Activated CD8-positive, alpha-beta T cell treated with anti-CD3 and anti-CD28 coated beads, Interleukin-2, amount 10 ng/mL, durations not matched to agents 7 days and 5 days (primary cell): ENCODE results near the gene ZEB2. TPM values are rescaled to one million over a fixed set of nuclear protein-coding genes. Genes with fewer than 3 reads are reported as not detected.

Experiments
- ATAC-seq: fragments of 150-1000 bp; cut with Tn5 transposase; one replicate; pipeline ENCODE4 v1.10.0; 2021; ENCODE audit warnings: moderate library complexity
- CTCF ChIA-PET: fragments of 350-600 bp; sonication (Branson Sonifier 250); formaldehyde crosslinking; loops from one replicate; lab custom pipeline; 2021; ENCODE audit warnings: antibody characterized with exemption; lab: Charles Lee
- POLR2A ChIA-PET: fragments of 350-600 bp; sonication (Branson Sonifier 250); formaldehyde crosslinking; loops from one replicate; lab custom pipeline; 2021; ENCODE audit warnings: antibody characterized with exemption; lab: Charles Lee
- DNase-seq: peaks from one replicate; pipeline ENCODE4 v3.0.0-alpha.2; 2020
- H3K27ac Mint-ChIP-seq: one replicate; pipeline ENCODE4 v1.8.0; 2021; ENCODE audit warnings: mild to moderate bottlenecking, mixed read lengths
- H3K27me3 Mint-ChIP-seq: one replicate; pipeline ENCODE4 v1.8.0; 2021; ENCODE audit warnings: low read depth, mixed read lengths
- H3K36me3 Mint-ChIP-seq: one replicate; pipeline ENCODE4 v1.8.0; 2021; ENCODE audit warnings: low read depth, mixed read lengths
- H3K4me1 Mint-ChIP-seq: one replicate; pipeline ENCODE4 v1.8.0; 2021; ENCODE audit warnings: low read depth, mixed read lengths
- H3K4me3 Mint-ChIP-seq: one replicate; pipeline ENCODE4 v1.8.0; 2021; ENCODE audit warnings: mild to moderate bottlenecking, mixed read lengths
- H3K9me3 Mint-ChIP-seq: one replicate; pipeline ENCODE4 v1.8.0; 2022; ENCODE audit warnings: mixed read lengths; ENCODE audit not compliant: insufficient read depth
- total RNA-seq, 2 experiments: library from RNA; stranded (reverse); gene quantifications; one replicate each; pipeline ENCODE4 v1.2.3, GENCODE V29; 2021

ZEB2 gene
- total RNA-seq, 2 experiments from 2014 or later: 4.0 to 5.7 TPM

GRCh38 chr2:144379851-144380311, 140.0 kb downstream of the ZEB2 start:
- H3K27ac Mint-ChIP-seq: no peak overlapping the region
- H3K4me1 Mint-ChIP-seq: peaks cover 25% of the 10 kb centered on the region
- peaks cover 1% of the 10 kb centered on the region for H3K36me3 Mint-ChIP-seq
- CTCF ChIA-PET: no interaction called here
- H3K9me3 Mint-ChIP-seq: no peaks in the 10 kb centered on the region
- no peak for DNase-seq
- no peak overlapping the region for H3K4me3 Mint-ChIP-seq
- POLR2A ChIA-PET: no interaction called here
- H3K27me3 Mint-ChIP-seq: peaks cover 17% of the 10 kb centered on the region
- ATAC-seq: no peak

GRCh38 chr2:144378551-144378950, 141.4 kb downstream of the ZEB2 start:
- ATAC-seq (no peak), DNase-seq (no peak)
- Mint-ChIP-seq H3K36me3 (peaks cover 1% of the 10 kb centered on the region), H3K9me3 (no peaks in the 10 kb centered on the region), H3K27me3 (peaks cover 14% of the 10 kb centered on the region), H3K4me1 (peaks cover 20% of the 10 kb centered on the region), H3K27ac (no peak overlapping the region), H3K4me3 (no peak overlapping the region)
- ChIA-PET POLR2A (no interaction called here), CTCF (no interaction called here)

- no peaks in the 10 kb centered on the region for H3K9me3 Mint-ChIP-seq
- H3K36me3 Mint-ChIP-seq: peaks cover 1% of the 10 kb centered on the region
- H3K4me1 Mint-ChIP-seq: peaks cover 15% of the 10 kb centered on the region
- ChIA-PET CTCF (no interaction called here), POLR2A (no interaction called here)
- peaks cover 14% of the 10 kb centered on the region for H3K27me3 Mint-ChIP-seq
- no peak for ATAC-seq
- no peak for DNase-seq
- H3K27ac Mint-ChIP-seq: no peak overlapping the region
- H3K4me3 Mint-ChIP-seq: no peak overlapping the region
Measured at GRCh38 chr2:144377914-144378313, 142.0 kb downstream of the ZEB2 start.

GRCh38 chr2:144376926-144377325, 143.0 kb downstream of the ZEB2 start:
- no peak for DNase-seq
- no peak for ATAC-seq
- Mint-ChIP-seq H3K36me3 (peaks cover 1% of the 10 kb centered on the region), H3K9me3 (no peaks in the 10 kb centered on the region), H3K27me3 (peaks cover 14% of the 10 kb centered on the region), H3K4me1 (peaks cover 7% of the 10 kb centered on the region), H3K4me3 (no peak overlapping the region), H3K27ac (no peak overlapping the region)
- ChIA-PET POLR2A (no interaction called here), CTCF (no interaction called here)

GRCh38 chr2:144376460-144376859, 143.5 kb downstream of the ZEB2 start:
- ATAC-seq (no peak), DNase-seq (no peak)
- ChIA-PET CTCF (no interaction called here), POLR2A (no interaction called here)
- H3K4me1 Mint-ChIP-seq: peaks cover 2% of the 10 kb centered on the region
- H3K36me3 Mint-ChIP-seq: peaks cover 1% of the 10 kb centered on the region
- no peak overlapping the region for H3K27ac Mint-ChIP-seq
- peaks cover 14% of the 10 kb centered on the region for H3K27me3 Mint-ChIP-seq
- no peaks in the 10 kb centered on the region for H3K9me3 Mint-ChIP-seq
- H3K4me3 Mint-ChIP-seq: no peak overlapping the region

GRCh38 chr2:144374163-144374661, 145.7 kb downstream of the ZEB2 start:
- H3K27me3 Mint-ChIP-seq: peaks cover 9% of the 10 kb centered on the region
- H3K27ac Mint-ChIP-seq: no peak overlapping the region
- ATAC-seq (no peak), DNase-seq (no peak)
- no peaks in the 10 kb centered on the region for H3K9me3 Mint-ChIP-seq
- H3K4me3 Mint-ChIP-seq: no peak overlapping the region
- ChIA-PET CTCF (no interaction called here), POLR2A (no interaction called here)
- H3K4me1 Mint-ChIP-seq: peaks cover 10% of the 10 kb centered on the region
- H3K36me3 Mint-ChIP-seq: no peaks in the 10 kb centered on the region

- Mint-ChIP-seq H3K27me3 (peaks cover 7% of the 10 kb centered on the region), H3K9me3 (no peaks in the 10 kb centered on the region), H3K4me1 (peaks cover 10% of the 10 kb centered on the region), H3K27ac (no peak overlapping the region), H3K4me3 (no peak overlapping the region), H3K36me3 (no peaks in the 10 kb centered on the region)
- DNase-seq: no peak
- CTCF ChIA-PET: no interaction called here
- POLR2A ChIA-PET: interaction anchor here (0.7 kb wide), 1 partner anchor 10 kb away, joined by 3 read pairs; no protein-coding TSS in a partner anchor
- no peak for ATAC-seq
Measured at GRCh38 chr2:144372410-144373080, 147.4 kb downstream of the ZEB2 start.

- no peak overlapping the region for H3K27ac Mint-ChIP-seq
- POLR2A ChIA-PET: no interaction called here
- H3K27me3 Mint-ChIP-seq: peaks cover 4% of the 10 kb centered on the region
- CTCF ChIA-PET: no interaction called here
- no peaks in the 10 kb centered on the region for H3K36me3 Mint-ChIP-seq
- H3K4me1 Mint-ChIP-seq: peaks cover 10% of the 10 kb centered on the region
- no peak overlapping the region for H3K4me3 Mint-ChIP-seq
- H3K9me3 Mint-ChIP-seq: no peaks in the 10 kb centered on the region
- no peak for ATAC-seq
- no peak for DNase-seq
Measured at GRCh38 chr2:144370937-144371584, 148.9 kb downstream of the ZEB2 start.

GRCh38 chr2:144369416-144369815, 150.5 kb downstream of the ZEB2 start:
- CTCF ChIA-PET: interaction anchor here (0.9 kb wide), 1 partner anchor 64 kb away, joined by 3 read pairs; no protein-coding TSS in a partner anchor
- H3K4me3 Mint-ChIP-seq: no peak overlapping the region
- POLR2A ChIA-PET: no interaction called here
- no peaks in the 10 kb centered on the region for H3K36me3 Mint-ChIP-seq
- no peak overlapping the region for H3K27ac Mint-ChIP-seq
- peaks cover 2% of the 10 kb centered on the region for H3K27me3 Mint-ChIP-seq
- peaks cover 10% of the 10 kb centered on the region for H3K4me1 Mint-ChIP-seq
- DNase-seq: no peak
- ATAC-seq: no peak
- H3K9me3 Mint-ChIP-seq: no peaks in the 10 kb centered on the region

- ATAC-seq (no peak), DNase-seq (no peak)
- Mint-ChIP-seq H3K4me3 (no peak overlapping the region), H3K27ac (no peak overlapping the region), H3K9me3 (no peaks in the 10 kb centered on the region), H3K36me3 (no peaks in the 10 kb centered on the region), H3K27me3 (peaks cover 2% of the 10 kb centered on the region), H3K4me1 (peaks cover 8% of the 10 kb centered on the region)
- POLR2A ChIA-PET: interaction anchor here (1.0 kb wide), 1 partner anchor 9 kb away, joined by 3 read pairs; no protein-coding TSS in a partner anchor
- CTCF ChIA-PET: no interaction called here
Measured at GRCh38 chr2:144366825-144367429, 153.0 kb downstream of the ZEB2 start.

GRCh38 chr2:144364944-144365738, 154.8 kb downstream of the ZEB2 start:
- POLR2A ChIA-PET: no interaction called here
- no peak for DNase-seq
- Mint-ChIP-seq H3K9me3 (no peaks in the 10 kb centered on the region), H3K36me3 (no peaks in the 10 kb centered on the region), H3K4me1 (no peaks in the 10 kb centered on the region), H3K27me3 (peaks cover 2% of the 10 kb centered on the region), H3K27ac (no peak overlapping the region), H3K4me3 (no peak overlapping the region)
- CTCF ChIA-PET: no interaction called here
- ATAC-seq: no peak
